ENCODE measurements around the gene MORF4L1.
"Not testable (repeated sequence)": the region's sequence is repeated elsewhere in the genome, so short reads cannot be mapped to it uniquely, and the experiment has no call there.

The MORF4L1 gene

GRCh38 chr15:78900819-78901533 is 28.3 kb downstream of the MORF4L1 start:
- DNase-seq = not testable (repeated sequence)

- not testable (repeated sequence) for DNase-seq
Measured at GRCh38 chr15:78902281-78903032, 29.8 kb downstream of the MORF4L1 start.

- DNase-seq = no peak
Measured at GRCh38 chr15:78904599-78905358, 32.1 kb downstream of the MORF4L1 start.

GRCh38 chr15:78906316-78906620 is 33.6 kb downstream of the MORF4L1 start:
- no peak for DNase-seq

- DNase-seq = no peak
Measured at GRCh38 chr15:78907577-78907976, 34.9 kb downstream of the MORF4L1 start.

GRCh38 chr15:78909160-78909695 is 36.5 kb downstream of the MORF4L1 start:
- no peak for DNase-seq

GRCh38 chr15:78909791-78910228 is 37.1 kb downstream of the MORF4L1 start:
- DNase-seq = peak in 3 of 51 donors; percentile 15 to 36 (median 27)

- DNase-seq = peak in 1 of 51 donors; percentile 10
Measured at GRCh38 chr15:78910271-78910670, 37.6 kb downstream of the MORF4L1 start.

- DNase-seq = no peak
Measured at GRCh38 chr15:78912316-78912715, 39.6 kb downstream of the MORF4L1 start.

GRCh38 chr15:78913012-78913411 is 40.3 kb downstream of the MORF4L1 start:
- no peak for DNase-seq

GRCh38 chr15:78914027-78914764 is 41.5 kb downstream of the MORF4L1 start:
- DNase-seq = peak in 3 of 51 donors; percentile 29 to 35 (median 31)

GRCh38 chr15:78915341-78916087 is 42.8 kb downstream of the MORF4L1 start:
- peak in 13 of 51 donors; percentile 25 to 46 (median 36) for DNase-seq

- DNase-seq = no peak
Measured at GRCh38 chr15:78916088-78916487, 43.4 kb downstream of the MORF4L1 start.

- DNase-seq = no peak
Measured at GRCh38 chr15:78917888-78918287, 45.2 kb downstream of the MORF4L1 start.

GRCh38 chr15:78921517-78921916 is 48.8 kb downstream of the MORF4L1 start:
- DNase-seq = no peak

GRCh38 chr15:78921940-78922339 is 49.2 kb downstream of the MORF4L1 start:
- DNase-seq = peak in 6 of 51 donors; percentile 10 to 43 (median 23)

GRCh38 chr15:78922527-78922926 is 49.8 kb downstream of the MORF4L1 start:
- no peak for DNase-seq

- no peak for DNase-seq
Measured at GRCh38 chr15:78923015-78923414, 50.3 kb downstream of the MORF4L1 start.

GRCh38 chr15:78923480-78924360 is 51.0 kb downstream of the MORF4L1 start:
- no peak for DNase-seq

All from hypothalamus (tissue), 51 donors.